HG02623 (cell line): ENCODE data around the gene GALNT18.

Experiments
- ATAC-seq: cut with Tn5 transposase; IDR thresholded peaks from one replicate; pipeline ENCODE4 v1.9.1; 2021; ENCODE audit warnings: moderate library complexity; ENCODE audit not compliant: unreplicated experiment

GALNT18 gene

DNA sequence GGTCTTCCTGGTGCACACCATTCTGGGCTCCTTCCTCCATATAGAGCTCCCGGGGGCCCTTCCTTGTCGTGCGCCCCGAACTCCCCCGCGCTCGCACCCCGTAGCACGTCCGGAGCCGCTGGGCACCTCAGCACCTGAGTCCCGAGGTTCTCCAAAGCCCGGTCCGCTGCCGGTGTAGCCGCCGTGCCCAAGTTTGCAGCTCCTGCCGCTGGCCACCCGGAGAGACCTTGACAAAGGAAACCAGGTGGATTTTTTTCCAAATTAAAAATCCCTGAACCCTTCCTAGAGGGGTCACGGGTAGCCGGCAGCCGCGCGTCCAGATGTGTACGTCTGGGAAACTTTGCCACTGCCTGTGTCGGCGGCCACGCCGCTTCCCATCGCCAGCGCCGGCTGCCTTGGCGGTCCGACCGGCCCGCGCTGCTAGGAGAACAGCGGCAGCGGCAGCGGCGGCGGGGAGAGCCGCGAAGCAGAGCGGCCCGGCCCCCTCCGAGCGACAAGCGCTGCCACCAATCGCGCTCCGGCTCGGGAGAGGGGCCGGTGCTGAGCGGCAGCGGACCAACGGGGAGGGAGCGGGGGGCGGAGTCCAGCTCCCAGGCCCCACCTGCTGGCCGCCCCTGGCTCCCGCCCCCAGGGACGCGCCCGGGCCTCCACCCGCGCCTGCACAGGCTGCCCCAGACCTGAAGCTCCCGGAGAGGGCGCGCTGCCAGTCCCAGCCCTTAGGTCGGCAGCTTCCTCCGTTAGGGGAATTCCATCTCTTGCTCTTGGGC lies at the start of gene GALNT18:
Gene GALNT18 (minus strand): TSS at position 433 of the 767 bp plus-strand sequence.
- peak; percentile 99 for ATAC-seq

GRCh38 chr11:11670574-11670973 lies 48.8 kb upstream of the GALNT18 start:
- ATAC-seq: no peak

DNA sequence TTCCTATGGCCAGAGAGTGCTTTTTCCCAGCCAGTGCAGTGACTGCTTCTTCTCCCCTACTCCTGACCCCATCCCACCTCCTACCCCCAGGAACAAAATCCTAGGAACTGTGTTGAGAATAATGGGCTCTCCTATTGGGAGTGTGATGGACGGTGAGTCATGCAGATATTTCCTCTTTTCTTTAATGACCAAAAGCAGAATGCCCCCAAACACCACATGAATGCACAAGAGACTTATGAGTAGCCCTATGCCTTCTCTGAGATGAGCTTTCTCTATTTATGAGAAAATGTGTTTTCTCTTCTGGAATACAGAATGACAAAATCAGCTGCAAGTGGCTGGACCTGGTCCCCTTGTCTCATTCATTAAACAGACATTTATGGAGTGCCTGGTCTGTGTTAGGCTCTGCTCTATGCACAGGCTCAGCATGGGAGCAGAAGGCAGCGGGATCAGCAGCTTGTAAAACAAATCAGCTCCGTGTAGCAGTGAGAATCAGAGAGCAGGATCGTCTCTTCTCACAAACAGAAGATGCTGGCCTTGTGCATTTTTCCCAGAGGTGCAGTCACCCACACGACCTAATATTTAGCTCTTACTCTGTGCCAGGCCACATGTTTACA lies 47.5 kb upstream of the GALNT18 start:
- ATAC-seq: no peak

GRCh38 chr11:11668781-11669180 lies 47.0 kb upstream of the GALNT18 start:
- ATAC-seq: no peak

DNA sequence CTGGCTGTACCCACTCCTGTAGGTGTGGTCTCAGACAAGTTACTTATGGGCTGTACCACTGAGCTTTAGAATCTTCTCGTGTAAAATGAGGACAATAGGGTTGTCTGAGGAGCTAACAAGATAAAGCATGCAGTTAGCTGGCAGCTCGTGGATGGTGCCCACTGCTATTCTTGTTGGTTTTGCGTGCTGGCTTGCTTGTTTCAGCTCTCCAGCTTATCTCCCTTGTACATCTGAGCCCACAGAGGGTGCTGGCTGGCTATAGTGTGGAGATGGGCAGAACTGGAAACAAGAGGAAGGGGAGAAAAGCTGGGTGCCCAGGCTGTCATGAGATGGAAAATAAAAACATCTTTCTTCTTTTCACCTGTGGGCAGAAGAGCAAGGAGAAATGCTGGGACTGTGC lies 46.5 kb upstream of the GALNT18 start:
- ATAC-seq: no peak

DNA sequence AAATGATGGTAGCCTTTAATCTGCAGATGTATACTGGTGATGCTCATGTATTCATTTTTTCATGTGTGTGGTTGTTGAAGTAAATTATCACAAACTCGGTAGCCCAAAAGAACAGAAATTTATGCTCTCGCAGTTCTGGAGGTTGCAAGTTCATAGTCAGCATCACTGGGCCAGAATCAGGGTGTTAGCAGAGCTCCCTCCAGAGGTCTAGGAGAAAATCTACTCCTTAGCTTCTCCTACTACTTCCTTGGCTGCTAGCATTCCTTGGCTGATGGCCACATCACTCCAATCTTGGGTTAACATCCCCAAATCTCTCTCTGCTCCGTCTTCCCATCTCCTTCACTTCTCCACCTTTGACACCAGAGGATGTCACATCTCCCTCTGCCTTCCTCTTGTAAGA lies 45.3 kb upstream of the GALNT18 start:
- no peak for ATAC-seq

- ATAC-seq: no peak
These were observed 43.6 kb upstream of the GALNT18 start for GRCh38 chr11:11665407-11665806.

DNA sequence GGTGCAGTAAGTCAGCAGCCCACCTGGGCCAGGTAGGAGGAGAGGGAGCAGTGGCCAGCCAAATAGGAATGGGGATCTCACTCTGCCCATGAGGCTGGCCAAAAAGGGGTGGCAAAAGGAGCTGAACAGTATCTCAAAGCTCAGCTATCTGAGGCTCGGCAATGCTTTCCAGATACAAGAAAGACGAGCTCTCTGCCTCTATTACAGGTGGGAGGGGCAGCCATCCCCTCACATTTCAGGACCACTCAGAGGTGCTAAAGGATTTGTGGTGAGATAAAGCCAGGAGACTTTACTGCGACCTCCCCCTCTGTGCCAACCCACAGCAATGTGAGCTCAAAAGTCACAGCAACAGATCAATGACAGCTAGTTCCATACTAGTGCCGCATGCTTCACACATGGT lies 42.1 kb upstream of the GALNT18 start:
- no peak for ATAC-seq

- no peak for ATAC-seq
These were observed 40.8 kb upstream of the GALNT18 start for GRCh38 chr11:11662578-11662977.

GRCh38 chr11:11661326-11662040 lies 39.7 kb upstream of the GALNT18 start:
- no peak for ATAC-seq

- ATAC-seq: no peak
These were observed 38.5 kb upstream of the GALNT18 start for GRCh38 chr11:11660363-11660740.

DNA sequence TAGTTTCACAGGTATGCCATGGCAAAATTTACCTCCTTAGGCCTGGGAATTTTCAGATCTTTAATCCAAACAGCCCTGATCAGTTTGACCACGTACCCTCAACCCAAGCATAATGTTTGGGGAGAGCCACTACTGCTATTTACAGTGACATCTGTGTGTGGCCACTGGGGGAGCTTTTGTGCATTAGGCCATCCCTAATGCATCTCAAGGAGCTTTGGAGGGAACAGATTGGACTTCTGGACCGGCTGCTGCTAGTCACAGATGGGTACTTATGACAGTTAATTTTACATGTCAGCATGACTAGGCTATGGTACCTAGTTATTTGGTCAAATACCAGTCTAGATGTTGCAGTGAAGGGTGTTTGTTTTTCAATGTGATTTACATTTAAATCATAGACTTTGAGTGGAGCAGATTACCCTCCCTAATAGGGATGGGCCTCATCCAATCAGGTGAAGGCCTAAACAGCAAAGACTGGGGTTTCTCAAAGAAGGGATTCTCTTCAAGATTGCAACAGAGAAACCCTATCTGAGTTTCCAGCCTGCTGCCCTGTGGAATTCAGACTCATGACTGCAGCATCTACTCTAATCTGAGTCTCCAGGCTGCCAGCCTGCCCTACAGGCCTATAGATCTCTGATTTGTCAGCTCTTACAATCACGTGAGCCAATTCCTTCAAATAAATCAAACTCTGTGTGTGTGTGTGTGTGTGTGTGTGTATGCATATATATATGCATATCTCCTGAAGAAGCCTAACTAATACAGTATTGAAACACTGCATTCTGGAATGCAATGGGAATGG lies 38.0 kb upstream of the GALNT18 start:
- no peak for ATAC-seq

- ATAC-seq: no peak
These were observed 35.6 kb upstream of the GALNT18 start for GRCh38 chr11:11657218-11657955.

DNA sequence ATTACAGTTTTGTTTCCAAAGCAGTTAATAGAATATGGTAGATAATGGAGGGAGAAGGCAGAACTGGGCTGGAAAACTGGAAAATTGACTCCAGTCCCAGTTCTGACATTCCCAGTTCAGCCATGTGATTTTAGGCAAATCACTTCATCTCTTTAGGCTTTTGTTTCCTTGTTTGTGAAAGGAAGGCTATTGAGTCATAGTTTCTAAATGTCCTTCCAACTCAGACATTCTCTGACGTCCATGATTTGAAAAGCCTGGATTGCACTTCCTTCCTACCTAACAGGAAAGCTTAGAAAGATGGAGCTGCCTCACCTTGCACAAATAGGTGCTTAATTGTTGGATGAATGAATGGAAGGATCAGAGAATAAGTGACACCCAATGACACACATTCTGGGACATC lies 19.8 kb upstream of the GALNT18 start:
- ATAC-seq: no peak

DNA sequence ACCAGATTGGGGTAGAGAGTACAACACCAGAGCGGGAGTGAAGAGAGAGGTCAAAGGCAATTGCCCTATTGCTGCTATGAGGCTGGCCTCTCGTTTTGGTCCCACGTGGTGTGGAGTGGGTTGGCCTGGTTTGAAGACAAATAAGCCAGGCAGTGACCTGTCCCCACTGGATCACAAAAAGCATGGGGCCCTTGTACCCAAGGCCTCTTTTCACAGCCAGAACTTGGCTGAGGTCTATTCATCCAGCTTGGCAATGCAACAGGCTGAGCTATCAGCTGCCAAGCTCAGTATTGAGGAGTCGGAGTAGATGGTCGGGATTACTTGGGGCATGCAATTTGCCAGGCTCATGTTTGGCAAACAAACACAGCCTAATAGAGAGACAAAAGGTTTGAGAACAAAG lies 19.2 kb upstream of the GALNT18 start:
- no peak for ATAC-seq

DNA sequence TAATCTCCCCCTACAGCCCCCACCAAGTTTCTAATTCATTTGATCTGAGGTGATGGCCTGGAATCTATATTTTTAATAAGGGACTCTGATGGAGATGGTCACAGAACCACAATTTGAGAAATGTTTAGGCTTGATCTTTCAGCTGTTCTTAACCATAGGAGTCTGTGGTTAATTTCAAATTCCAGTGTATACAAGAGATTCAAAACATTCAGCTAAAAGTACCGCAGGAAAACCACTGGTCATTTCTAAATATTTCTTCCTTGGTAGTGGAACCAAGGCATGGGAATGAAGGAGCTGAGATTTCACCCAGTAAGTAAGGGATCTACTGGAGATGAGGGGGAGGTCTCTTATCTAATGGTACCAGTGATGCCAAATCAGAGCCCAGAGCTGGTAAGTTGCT lies 18.3 kb upstream of the GALNT18 start:
- ATAC-seq: no peak

DNA sequence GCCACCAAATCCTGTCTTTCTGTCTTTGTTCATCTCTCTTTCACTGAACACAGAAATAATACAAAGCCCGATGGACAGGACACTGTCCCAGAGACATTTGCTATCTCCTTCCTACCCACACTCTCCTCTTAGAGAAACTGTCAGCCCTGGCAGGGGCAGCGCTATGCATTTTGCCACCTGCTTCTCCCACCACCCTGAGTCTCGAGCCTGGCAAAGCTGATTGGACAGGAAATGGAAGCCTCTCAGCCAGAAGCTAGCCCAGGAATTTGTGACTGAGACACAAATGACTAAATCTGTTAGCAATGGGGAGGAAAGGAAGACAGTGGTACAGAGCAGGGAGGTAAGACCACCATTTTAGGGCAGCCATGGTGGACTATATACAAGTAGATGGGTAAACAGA lies 14.9 kb upstream of the GALNT18 start:
- ATAC-seq: no peak

DNA sequence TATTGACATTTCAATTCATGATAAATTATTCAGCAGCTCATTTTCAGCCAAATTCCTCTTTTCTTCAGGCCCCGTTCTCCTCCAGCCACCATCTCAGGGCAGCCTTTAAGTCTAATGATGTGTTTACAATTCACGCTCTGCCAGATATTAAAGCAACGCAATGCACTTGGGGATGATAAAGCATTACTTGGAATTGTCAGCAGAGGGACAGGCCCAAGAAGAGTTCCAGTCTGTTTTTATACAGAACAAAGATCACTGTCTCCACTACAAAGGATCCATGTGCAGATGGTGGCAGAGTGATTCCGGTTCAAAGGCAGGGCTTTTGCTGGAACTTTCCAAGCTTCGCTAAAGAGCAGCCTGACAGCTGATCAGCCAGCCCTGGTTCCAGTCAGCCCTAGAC lies 13.6 kb upstream of the GALNT18 start:
- ATAC-seq: no peak

- ATAC-seq: no peak
These were observed 7.6 kb upstream of the GALNT18 start for GRCh38 chr11:11629368-11629767.

GRCh38 chr11:11628651-11629050 lies 6.8 kb upstream of the GALNT18 start:
- ATAC-seq: no peak

GRCh38 chr11:11626128-11626527 lies 4.3 kb upstream of the GALNT18 start:
- ATAC-seq: no peak
